ENCODE results near the gene PTPRS. TPM values are rescaled to one million over a fixed set of nuclear protein-coding genes. Genes with fewer than 3 reads are reported as not detected.

The PTPRS gene
- polyA plus RNA-seq, 1 donor (not counting 4 experiments of a cell fraction or from before 2014, with no cell fraction given), result 2.5 TPM

DNA sequence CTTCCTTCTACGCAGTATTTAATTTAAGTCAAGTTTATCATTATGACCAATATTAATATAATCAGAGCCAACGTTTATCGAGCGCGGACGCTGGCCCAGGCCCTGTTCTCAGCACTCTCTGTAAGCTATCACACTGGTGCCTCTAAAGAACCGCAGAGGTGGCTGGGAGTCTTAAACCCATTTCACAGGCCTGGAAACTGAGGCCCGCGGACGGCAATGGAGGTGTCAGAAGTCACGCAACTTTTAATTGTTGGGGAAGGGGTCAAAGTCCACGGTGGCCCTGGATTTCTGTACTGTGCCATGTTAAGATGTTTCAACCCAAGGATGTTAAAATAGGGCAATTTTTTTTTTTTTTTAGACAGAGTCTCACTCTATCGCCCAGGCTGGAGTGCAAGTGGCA lies 8.8 kb downstream of the PTPRS start:
- Histone ChIP-seq H3K36me3 (ENCODE audit: control insufficient read depth in 2 of 2, extremely low read depth in 1 of 2, insufficient read depth in 2 of 2, low read length in 2 of 2) (no peaks in the 10 kb centered on the region), H3K9me3 (ENCODE audit: control insufficient read depth, low read depth, low read length) (no peaks in the 10 kb centered on the region), H3K4me2 (ENCODE audit: control insufficient read depth, extremely low read depth, insufficient read depth, low read depth, low read length) (no peak overlapping the region), H3K27ac (ENCODE audit: control insufficient read depth, insufficient read depth, low read length) (no peak overlapping the region), H3K4me3 (ENCODE audit: control insufficient read depth in 2 of 3, extremely low read depth in 1 of 3, insufficient read depth in 2 of 3, low read depth in 1 of 3, low read length in 3 of 3) (no peak overlapping the region), H3K79me2 (ENCODE audit: control insufficient read depth, insufficient read depth, low read length) (no peaks in the 10 kb centered on the region), H2AFZ (ENCODE audit: control insufficient read depth, low read length) (no peak overlapping the region), H4K20me1 (ENCODE audit: control insufficient read depth, extremely low read depth, insufficient read depth, low read length) (no peaks in the 10 kb centered on the region), H3K9me1 (ENCODE audit: control insufficient read depth, extremely low read depth, insufficient read depth, low read length) (no peaks in the 10 kb centered on the region), H3K9ac (ENCODE audit: control insufficient read depth, extremely low read depth, insufficient read depth, low read length) (no peak overlapping the region), H3K27me3 (ENCODE audit: control insufficient read depth, extremely low read depth, insufficient read depth, low read length) (peaks cover 6% of the 10 kb centered on the region), H3K4me1 (ENCODE audit: control insufficient read depth, extremely low read depth, insufficient read depth, low read length) (no peaks in the 10 kb centered on the region)
- FAIRE-seq (no peak), DNase-seq (ENCODE audit: low read depth, low spot score) (no peak)
- dilution Hi-C loops (cut with MboI; ENCODE audit: extremely low pct_ligation_motif_present, low sequenced_read_pairs), result no loop called here
- TF ChIP-seq, protein P1, sequence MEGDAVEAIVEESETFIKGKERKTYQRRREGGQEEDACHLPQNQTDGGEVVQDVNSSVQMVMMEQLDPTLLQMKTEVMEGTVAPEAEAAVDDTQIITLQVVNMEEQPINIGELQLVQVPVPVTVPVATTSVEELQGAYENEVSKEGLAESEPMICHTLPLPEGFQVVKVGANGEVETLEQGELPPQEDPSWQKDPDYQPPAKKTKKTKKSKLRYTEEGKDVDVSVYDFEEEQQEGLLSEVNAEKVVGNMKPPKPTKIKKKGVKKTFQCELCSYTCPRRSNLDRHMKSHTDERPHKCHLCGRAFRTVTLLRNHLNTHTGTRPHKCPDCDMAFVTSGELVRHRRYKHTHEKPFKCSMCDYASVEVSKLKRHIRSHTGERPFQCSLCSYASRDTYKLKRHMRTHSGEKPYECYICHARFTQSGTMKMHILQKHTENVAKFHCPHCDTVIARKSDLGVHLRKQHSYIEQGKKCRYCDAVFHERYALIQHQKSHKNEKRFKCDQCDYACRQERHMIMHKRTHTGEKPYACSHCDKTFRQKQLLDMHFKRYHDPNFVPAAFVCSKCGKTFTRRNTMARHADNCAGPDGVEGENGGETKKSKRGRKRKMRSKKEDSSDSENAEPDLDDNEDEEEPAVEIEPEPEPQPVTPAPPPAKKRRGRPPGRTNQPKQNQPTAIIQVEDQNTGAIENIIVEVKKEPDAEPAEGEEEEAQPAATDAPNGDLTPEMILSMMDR (optimal IDR thresholded peaks at IDR 0.05 in 1 of 3, IDR thresholded peaks at IDR 0.05 in 1 of 3, conservative IDR thresholded peaks at IDR 0.05 in 1 of 3; ENCODE audit: extremely low read depth in 1 of 3, insufficient read depth in 2 of 3, low read length in 3 of 3), result no peak
- no peak for TF ChIP-seq EZH2 (IDR thresholded peaks at IDR 0.05; ENCODE audit: low read length)

DNA sequence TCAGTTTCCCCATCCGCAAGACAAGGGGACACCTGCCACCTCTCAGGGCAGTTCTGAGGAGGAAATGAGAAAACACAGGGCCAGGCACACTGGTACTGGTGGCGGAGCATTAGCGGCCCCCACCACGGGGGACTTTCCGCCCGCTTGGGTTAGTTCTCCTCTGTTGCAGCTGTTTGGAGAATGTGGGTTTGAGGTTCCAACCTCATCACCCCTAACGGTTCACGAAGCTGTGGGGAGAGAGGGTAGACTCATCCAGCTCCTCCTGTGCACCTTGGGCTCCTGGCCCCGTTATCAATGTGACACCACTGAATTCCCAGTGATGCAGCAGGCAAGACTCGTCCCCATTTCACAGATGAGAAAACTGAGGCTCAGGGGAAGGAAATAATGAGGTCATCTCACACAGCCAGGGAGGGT lies 10.3 kb downstream of the PTPRS start:
- Histone ChIP-seq H3K4me1 (ENCODE audit: control insufficient read depth, extremely low read depth, insufficient read depth, low read length) (no peaks in the 10 kb centered on the region), H3K4me3 (ENCODE audit: control insufficient read depth in 2 of 3, extremely low read depth in 1 of 3, insufficient read depth in 2 of 3, low read depth in 1 of 3, low read length in 3 of 3) (no peak overlapping the region), H3K79me2 (ENCODE audit: control insufficient read depth, insufficient read depth, low read length) (no peaks in the 10 kb centered on the region), H2AFZ (ENCODE audit: control insufficient read depth, low read length) (no peak overlapping the region), H4K20me1 (ENCODE audit: control insufficient read depth, extremely low read depth, insufficient read depth, low read length) (no peaks in the 10 kb centered on the region), H3K4me2 (ENCODE audit: control insufficient read depth, extremely low read depth, insufficient read depth, low read depth, low read length) (no peak overlapping the region), H3K36me3 (ENCODE audit: control insufficient read depth in 2 of 2, extremely low read depth in 1 of 2, insufficient read depth in 2 of 2, low read length in 2 of 2) (no peaks in the 10 kb centered on the region), H3K27ac (ENCODE audit: control insufficient read depth, insufficient read depth, low read length) (no peak overlapping the region), H3K9ac (ENCODE audit: control insufficient read depth, extremely low read depth, insufficient read depth, low read length) (no peak overlapping the region), H3K9me3 (ENCODE audit: control insufficient read depth, low read depth, low read length) (no peaks in the 10 kb centered on the region), H3K27me3 (ENCODE audit: control insufficient read depth, extremely low read depth, insufficient read depth, low read length) (peaks cover 4% of the 10 kb centered on the region), H3K9me1 (ENCODE audit: control insufficient read depth, extremely low read depth, insufficient read depth, low read length) (no peaks in the 10 kb centered on the region)
- FAIRE-seq (no peak), DNase-seq (ENCODE audit: low read depth, low spot score) (no peak)
- dilution Hi-C loops (cut with MboI; ENCODE audit: extremely low pct_ligation_motif_present, low sequenced_read_pairs), result no loop called here
- TF ChIP-seq, protein P1 (optimal IDR thresholded peaks at IDR 0.05 in 1 of 3, IDR thresholded peaks at IDR 0.05 in 1 of 3, conservative IDR thresholded peaks at IDR 0.05 in 1 of 3; ENCODE audit: extremely low read depth in 1 of 3, insufficient read depth in 2 of 3, low read length in 3 of 3), result no peak
- no peak for TF ChIP-seq EZH2 (IDR thresholded peaks at IDR 0.05; ENCODE audit: low read length)

Measured in keratinocyte (primary cell).